Adrenal gland (tissue), 12 donors: ENCODE results near the gene ZNF398. TPM values are rescaled to one million over a fixed set of nuclear protein-coding genes. Genes with fewer than 3 reads are reported as not detected.

ENCODE experiments used
- DNase-seq, 7 donors: peaks; one replicate each; pipeline ENCODE4 v3.0.0-alpha.2; 2019 to 2020
- H3K27ac ChIP-seq, 5 donors: fragments of 200-600 bp; sonication (generic) in 4 of 5; 1 replicate in 3 of 5; 2 replicates in 2 of 5; pipeline versions ENCODE4 v1.5.1 to v1.8.0; 2016 to 2020; ENCODE audit warnings: mild to moderate bottlenecking in 1 of 5
- H3K27me3 ChIP-seq: fragments of 200-600 bp; 2 replicates; pipeline ENCODE4 v1.8.0; 2021
- H3K36me3 ChIP-seq, 2 donors: fragments of 200-600 bp; replicated peaks in 1 of 2; 1 replicate in 1 of 2; 2 replicates in 1 of 2; pipeline versions ENCODE4 v1.5.1 to v1.8.0; 2018 to 2022
- H3K4me1 ChIP-seq, 2 donors: fragments of 200-600 bp; replicated peaks in 1 of 2; 1 replicate in 1 of 2; 2 replicates in 1 of 2; pipeline versions ENCODE4 v1.5.1 to v1.8.0; 2018 to 2021
- H3K4me3 ChIP-seq, 4 donors: fragments of 200-600 bp; sonication (generic) in 3 of 4; one replicate each; pipeline ENCODE4 v1.5.1; 2016 to 2018
- H3K9me3 ChIP-seq, 3 donors: fragments of 200-600 bp; sonication (generic) in 1 of 3; replicated peaks in 1 of 3; 1 replicate in 2 of 3; 2 replicates in 1 of 3; pipeline versions ENCODE4 v1.5.1 to v1.8.0; 2016 to 2021
- CTCF ChIP-seq, 6 experiments: fragments of 450-650 bp in 4 of 6; fragments of 200-600 bp in 2 of 6; sonication (generic) in 1 of 6; IDR thresholded peaks; 1 replicate in 5 of 6; 2 replicates in 1 of 6; pipeline versions ENCODE4 v1.5.1 to v1.8.0; 2016 to 2021; ENCODE audit warnings: antibody characterized with exemption in 6 of 6, mild to moderate bottlenecking in 2 of 6, moderate library complexity in 1 of 6
- POLR2A ChIP-seq, 2 donors: fragments of 450-650 bp; IDR thresholded peaks; one replicate each; pipeline ENCODE4 v1.6.1; 2017; ENCODE audit warnings: antibody characterized with exemption in 2 of 2, mild to moderate bottlenecking in 2 of 2, moderate library complexity in 1 of 2
- WGBS, 4 donors: extraction: QIAGEN DNeasy Blood & Tissue Kit in 2 of 4; methylation state at CpG; one replicate each; pipeline versions ENCODE4 v1.1.5 to v1.1.7; 2013 to 2017; 5-methylcytosine and 5-hydroxymethylcytosine counted together
- intact Hi-C, 2 donors: fragments of 100-400 bp; cut with DNase I; formaldehyde crosslinking; loops; one replicate each; pipeline versions ENCODE4 v1.14.1 to v1.15.0; 2022 to 2023
- polyA plus RNA-seq, 3 donors: library from polyadenylated mRNA; stranded (reverse); fragments of 200-250 nt in 2 of 3; fragments of 350-450 nt in 1 of 3; fragmentation: Illumina TruSeq in 1 of 3; extraction: RNeasy Lipid Tissue Mini Kit (QIAGEN cat#74804) in 1 of 3; gene quantifications; one replicate each; pipeline ENCODE4 v1.2.3, GENCODE V29; 2013 to 2014
- total RNA-seq, 9 donors: library from RNA; depleted of rRNA in 4 of 9; stranded (reverse); fragments of >200 nt in 4 of 9; fragments of 120-200 nt in 1 of 9; fragmentation: NEBNext Ultra II Directional in 1 of 9; extraction: Animal tissue kit (Norgen Biotek cat#: 25700) in 1 of 9; gene quantifications; one replicate each; pipeline versions ENCODE4 v1.1.0 to v1.2.4, GENCODE V29; 2013 to 2023
- donor health status: healthy with polysubstance abuse.
- donor health status: Bipolar disorder and iron deficiency.
- donor health status: DM: yes; HTN: yes; CAD: no.
- donor health status: DM: no; HTN: no; CAD: no.
- donor health status: DM: no; HTN: no; CAD: no.
- donor health status: DM: yes; HTN: yes; CAD: no.

ZNF398 gene
- total and polyA plus RNA-seq, 12 donors, result 2.0 to 18.7 (median 12.5) TPM

DNA sequence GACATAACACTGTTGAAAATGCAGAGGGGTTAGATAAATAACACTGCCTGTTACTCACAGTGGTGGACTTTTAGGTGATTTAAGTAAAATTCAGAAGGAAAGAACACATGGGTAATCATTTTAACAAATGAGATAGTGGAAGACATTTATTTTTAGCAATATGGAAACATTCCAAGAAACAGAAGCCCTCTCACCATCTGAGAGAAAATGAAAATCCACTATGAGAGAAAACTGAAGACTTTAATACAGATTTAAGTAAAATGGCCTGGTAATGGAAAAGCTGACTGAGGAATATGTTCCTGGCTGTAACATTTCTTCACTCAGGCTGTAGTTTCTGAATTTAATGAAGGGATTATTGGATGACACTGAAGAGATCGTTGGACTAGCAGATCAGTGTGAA lies 44.6 kb upstream of the ZNF398 start:
- WGBS, 4 donors, result 63 to 80% (median 73%) methylated on average over 1 of the region's 1 CpG
- H3K9me3 ChIP-seq, result no peaks in the 10 kb centered on the region
- H3K4me3 ChIP-seq, result no peak overlapping the region
- no peak overlapping the region for H3K27ac ChIP-seq
- no peaks in the 10 kb centered on the region for H3K27me3 ChIP-seq
- H3K36me3 ChIP-seq, result no peaks in the 10 kb centered on the region
- TF ChIP-seq CTCF (IDR thresholded peaks at IDR 0.05), result no peak
- no peak for DNase-seq
- intact Hi-C loops, result no loop called here
- no peaks in the 10 kb centered on the region for H3K4me1 ChIP-seq

DNA sequence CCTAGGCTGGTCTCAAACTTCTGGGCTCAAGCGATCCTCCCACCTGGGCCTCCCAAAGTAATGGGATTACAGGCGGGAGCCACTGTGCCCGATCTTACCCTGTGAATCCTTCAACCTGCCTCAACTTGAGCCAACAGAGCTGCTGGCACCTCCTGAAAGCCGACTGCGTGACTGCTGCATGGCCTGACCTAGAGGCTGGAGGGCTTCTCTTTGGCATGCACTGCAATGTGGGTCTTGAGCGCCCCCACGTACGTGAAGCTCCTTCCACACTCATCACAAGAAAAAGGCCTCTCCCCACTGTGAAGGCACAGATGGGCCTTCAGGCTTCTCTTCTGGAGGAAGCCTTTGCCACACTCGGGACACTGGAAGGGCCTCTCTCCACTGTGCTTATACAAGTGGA lies 43.8 kb upstream of the ZNF398 start:
- Histone ChIP-seq H3K4me1 (no peaks in the 10 kb centered on the region), H3K9me3 (no peaks in the 10 kb centered on the region), H3K27me3 (no peaks in the 10 kb centered on the region), H3K4me3 (no peak overlapping the region), H3K27ac (no peak overlapping the region), H3K36me3 (no peaks in the 10 kb centered on the region)
- no peak for DNase-seq
- intact Hi-C loops, result no loop called here
- TF ChIP-seq POLR2A (IDR thresholded peaks at IDR 0.05) (no peak), CTCF (IDR thresholded peaks at IDR 0.05) (no peak)
- WGBS, 4 donors, result 91 to 97% (median 95%) methylated on average over 9 of the region's 9 CpGs; no CpG with 5 or more reads in 1 of the 4 donors

DNA sequence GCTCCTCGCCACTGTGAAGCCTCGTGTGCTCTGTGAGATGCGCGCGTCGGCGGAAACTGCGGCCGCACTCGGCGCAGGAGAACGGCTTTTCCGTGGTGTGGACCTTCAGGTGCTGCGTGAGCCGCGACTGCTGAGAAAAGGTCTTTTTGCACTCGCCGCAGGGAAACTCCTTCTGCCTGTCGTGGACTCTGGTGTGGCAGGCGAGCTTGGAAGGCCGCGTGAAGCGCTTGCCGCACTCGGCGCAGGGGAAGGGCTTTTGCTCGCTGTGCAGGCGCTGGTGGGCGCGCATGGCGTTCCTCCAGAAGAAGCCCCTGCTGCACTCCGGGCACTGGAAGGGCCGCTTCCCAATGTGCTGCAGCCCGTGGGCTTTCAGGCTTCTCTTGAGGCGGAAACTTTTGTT lies 43.0 kb upstream of the ZNF398 start:
- 95 to 97% (median 97%) methylated on average over 15 to 35 of the region's 35 CpGs for whole genome bisulfite sequencing, 4 donors
- Histone ChIP-seq H3K4me3 (no peak overlapping the region), H3K9me3 (no peaks in the 10 kb centered on the region), H3K27ac (no peak overlapping the region), H3K36me3 (no peaks in the 10 kb centered on the region), H3K27me3 (no peaks in the 10 kb centered on the region), H3K4me1 (no peaks in the 10 kb centered on the region)
- DNase-seq, result no peak
- intact Hi-C loops, result no loop called here
- TF ChIP-seq CTCF (IDR thresholded peaks at IDR 0.05) (no peak), POLR2A (IDR thresholded peaks at IDR 0.05) (no peak)

DNA sequence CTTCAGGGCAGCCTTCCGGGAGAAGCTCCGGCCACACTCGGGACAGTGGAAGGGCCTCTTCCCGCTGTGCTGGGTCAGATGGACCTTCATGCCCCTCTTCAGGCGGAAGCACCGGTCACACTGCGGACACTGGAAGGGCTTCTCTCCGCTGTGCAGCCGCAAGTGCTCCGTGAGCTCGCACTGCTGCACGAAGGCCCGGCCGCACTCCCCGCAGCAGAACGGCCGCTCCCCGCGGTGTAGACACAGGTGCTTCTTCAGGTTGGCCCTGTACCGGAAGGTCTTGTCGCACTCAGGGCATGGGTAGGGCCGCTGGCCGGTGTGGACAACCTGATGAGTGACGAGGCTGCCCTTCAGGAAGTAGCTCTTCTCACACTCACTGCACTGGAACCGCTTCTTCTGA lies 42.5 kb upstream of the ZNF398 start:
- DNase-seq, result no peak
- Histone ChIP-seq H3K36me3 (no peaks in the 10 kb centered on the region), H3K27me3 (no peaks in the 10 kb centered on the region), H3K4me1 (no peaks in the 10 kb centered on the region), H3K9me3 (no peaks in the 10 kb centered on the region), H3K27ac (no peak overlapping the region), H3K4me3 (no peak overlapping the region)
- no peak for TF ChIP-seq POLR2A (IDR thresholded peaks at IDR 0.05)
- intact Hi-C loops, result no loop called here
- 89 to 96% (median 95%) methylated on average over 6 to 25 of the region's 25 CpGs for WGBS, 4 donors

DNA sequence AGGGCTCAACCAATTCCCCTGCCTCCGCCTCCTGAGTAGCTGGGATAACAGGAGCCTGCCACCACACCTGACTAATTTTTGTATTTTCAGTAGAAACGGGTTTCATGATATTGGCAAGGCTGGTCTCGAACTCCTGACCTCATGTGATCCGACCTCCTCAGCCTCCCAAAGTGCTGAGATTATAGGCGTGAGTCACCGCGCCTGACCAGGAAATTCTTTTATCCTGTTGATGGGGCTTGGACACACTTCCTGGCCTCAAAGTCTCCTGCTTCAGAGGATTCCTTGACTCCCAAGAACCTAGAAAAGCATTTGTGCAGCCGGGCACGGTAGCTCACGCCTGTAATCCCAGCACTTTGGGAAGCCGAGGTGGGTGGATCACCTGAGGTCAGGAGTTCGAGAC lies 37.3 kb upstream of the ZNF398 start:
- no peaks in the 10 kb centered on the region for H3K36me3 ChIP-seq
- no peaks in the 10 kb centered on the region for H3K4me1 ChIP-seq
- intact Hi-C loops, result no loop called here
- H3K27me3 ChIP-seq, result no peaks in the 10 kb centered on the region
- no peak overlapping the region for H3K27ac ChIP-seq
- DNase-seq, result no peak
- no peaks in the 10 kb centered on the region for H3K9me3 ChIP-seq
- TF ChIP-seq CTCF (IDR thresholded peaks at IDR 0.05) (no peak), POLR2A (IDR thresholded peaks at IDR 0.05) (no peak)
- H3K4me3 ChIP-seq, result no peak overlapping the region
- WGBS, 4 donors, result 84 to 96% (median 92%) methylated on average over 8 to 12 of the region's 12 CpGs
